Gastrocnemius medialis (tissue), 4 donors: ENCODE results near the gene CLSTN2. TPM values are rescaled to one million over a fixed set of nuclear protein-coding genes. Genes with fewer than 3 reads are reported as not detected.

ENCODE experiments used
- ATAC-seq, 2 donors: fragments of 150-250 bp; one replicate each; pipeline ENCODE4 v1.9.1; 2016
- DNase-seq, 2 donors: peaks; one replicate each; pipeline ENCODE4 v3.0.0-alpha.2; 2019
- H3K27ac ChIP-seq, 4 donors: fragments of 200-600 bp; sonication (generic); 1 replicate in 1 of 4; 2 replicates in 3 of 4; pipeline ENCODE4 v1.5.1; 2016 to 2018; ENCODE audit warnings: mild to moderate bottlenecking in 2 of 4, moderate library complexity in 1 of 4
- H3K27me3 ChIP-seq, 3 donors: fragments of 200-600 bp; sonication (generic) in 2 of 3; 1 replicate in 1 of 3; 2 replicates in 2 of 3; pipeline versions ENCODE4 v1.5.1 to v1.6.0; 2016 to 2019; ENCODE audit warnings: mild to moderate bottlenecking in 1 of 3, moderate library complexity in 1 of 3
- H3K36me3 ChIP-seq, 2 donors: fragments of 200-600 bp; sonication (generic) in 1 of 2; one replicate each; pipeline ENCODE4 v1.5.1; 2017 to 2018
- H3K4me1 ChIP-seq, 2 donors: fragments of 200-600 bp; sonication (generic) in 1 of 2; one replicate each; pipeline ENCODE4 v1.5.1; 2016 to 2017; ENCODE audit warnings: mild to moderate bottlenecking in 2 of 2
- H3K4me3 ChIP-seq, 4 donors: fragments of 200-600 bp; sonication (generic) in 3 of 4; 1 replicate in 1 of 4; 2 replicates in 3 of 4; pipeline ENCODE4 v1.5.1; 2016 to 2019; ENCODE audit warnings: mild to moderate bottlenecking in 2 of 4
- H3K9me3 ChIP-seq, 3 donors: fragments of 200-600 bp; sonication (generic) in 2 of 3; 1 replicate in 1 of 3; 2 replicates in 2 of 3; pipeline ENCODE4 v1.5.1; 2016 to 2019
- CTCF ChIP-seq, 5 experiments: fragments of 450-650 bp in 3 of 5; fragments of 200-600 bp in 2 of 5; sonication (generic) in 2 of 5; IDR thresholded peaks in 4 of 5; conservative IDR thresholded peaks in 1 of 5; 1 replicate in 4 of 5; 2 replicates in 1 of 5; pipeline ENCODE4 v1.5.1; 2016 to 2019; ENCODE audit warnings: antibody characterized with exemption in 5 of 5, mild to moderate bottlenecking in 3 of 5, moderate library complexity in 3 of 5
- POLR2A ChIP-seq, 2 donors: fragments of 450-650 bp; IDR thresholded peaks; one replicate each; pipeline ENCODE4 v1.6.1; 2017; ENCODE audit warnings: antibody characterized with exemption in 2 of 2, mild to moderate bottlenecking in 2 of 2, moderate library complexity in 2 of 2
- in situ Hi-C, 4 donors: fragments of 200-750 bp; cut with MboI; loops; one replicate each; pipeline versions ENCODE4 v1.15.0 to v1.8.0; 2017; ENCODE audit warnings: low sequenced_read_pairs in 4 of 4
- intact Hi-C: fragments of 100-400 bp; cut with DNase I; formaldehyde crosslinking; loops from one replicate; pipeline ENCODE4 v1.15.1; 2023; ENCODE audit warnings: low total_unique reads
- total RNA-seq, 4 donors: library from RNA; depleted of rRNA; stranded (reverse); fragments of >200 nt; gene quantifications; one replicate each; pipeline versions ENCODE4 v1.1.0 to v1.2.3, GENCODE V29; 2016

CLSTN2 gene
- total RNA-seq, 4 donors from 2014 or later = 1.1 to 4.9 (median 4.0) TPM

- ATAC-seq = no peak
- no peak for TF ChIP-seq POLR2A (IDR thresholded peaks at IDR 0.05)
- no peak for TF ChIP-seq CTCF (IDR thresholded peaks at IDR 0.05 in 4 of 5, conservative IDR thresholded peaks at IDR 0.05 in 1 of 5)
- DNase-seq = no peak
- Histone ChIP-seq H3K27me3 (no peaks in the 10 kb centered on the region), H3K36me3 (no peaks in the 10 kb centered on the region), H3K9me3 (no peaks in the 10 kb centered on the region), H3K4me3 (no peak overlapping the region), H3K27ac (no peak overlapping the region), H3K4me1 (no peaks in the 10 kb centered on the region)
- intact Hi-C loops = no loop called here
- in situ Hi-C loops = no loop called here
Measured at GRCh38 chr3:140160553-140160952, 225.6 kb downstream of the CLSTN2 start.

GRCh38 chr3:140162551-140162950, 227.6 kb downstream of the CLSTN2 start:
- H3K27me3 ChIP-seq = no peaks in the 10 kb centered on the region
- no peak overlapping the region for H3K27ac ChIP-seq
- intact Hi-C loops = no loop called here
- H3K4me1 ChIP-seq = no peaks in the 10 kb centered on the region
- DNase-seq = no peak
- in situ Hi-C loops = no loop called here
- H3K9me3 ChIP-seq = no peaks in the 10 kb centered on the region
- no peak overlapping the region for H3K4me3 ChIP-seq
- TF ChIP-seq POLR2A (IDR thresholded peaks at IDR 0.05) (no peak), CTCF (IDR thresholded peaks at IDR 0.05 in 4 of 5, conservative IDR thresholded peaks at IDR 0.05 in 1 of 5) (no peak)
- ATAC-seq = no peak
- no peaks in the 10 kb centered on the region for H3K36me3 ChIP-seq

- Histone ChIP-seq H3K4me1 (no peaks in the 10 kb centered on the region), H3K27me3 (no peaks in the 10 kb centered on the region), H3K9me3 (no peaks in the 10 kb centered on the region), H3K4me3 (no peak overlapping the region), H3K36me3 (no peaks in the 10 kb centered on the region), H3K27ac (no peak overlapping the region)
- no peak for DNase-seq
- intact Hi-C loops = no loop called here
- TF ChIP-seq CTCF (IDR thresholded peaks at IDR 0.05 in 4 of 5, conservative IDR thresholded peaks at IDR 0.05 in 1 of 5) (no peak), POLR2A (IDR thresholded peaks at IDR 0.05) (no peak)
- ATAC-seq = no peak
- in situ Hi-C loops = no loop called here
Measured at GRCh38 chr3:140163159-140163763, 228.3 kb downstream of the CLSTN2 start.

DNA sequence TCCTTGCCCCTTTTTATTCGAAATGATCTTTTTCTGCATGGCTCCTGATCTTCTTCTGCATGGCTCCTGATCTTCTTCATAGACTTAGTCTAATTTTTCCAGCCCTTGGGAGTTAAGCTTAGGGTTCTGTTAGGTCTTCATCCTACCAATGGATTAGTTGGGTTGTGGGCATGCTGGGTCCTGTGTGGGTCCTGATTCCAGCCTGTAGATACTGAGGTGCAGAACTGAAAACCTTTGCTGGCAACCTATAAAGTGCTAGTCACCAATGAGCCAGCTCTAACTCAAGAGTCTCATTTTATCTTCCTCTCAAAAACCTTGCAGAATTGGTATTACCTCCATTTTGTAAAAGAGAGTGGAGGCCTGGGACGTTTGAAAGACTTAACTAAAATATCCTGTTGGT, 229.2 kb downstream of the CLSTN2 start:
- no peak for ATAC-seq
- TF ChIP-seq CTCF (IDR thresholded peaks at IDR 0.05 in 4 of 5, conservative IDR thresholded peaks at IDR 0.05 in 1 of 5) = no peak
- no peak for TF ChIP-seq POLR2A (IDR thresholded peaks at IDR 0.05)
- no peaks in the 10 kb centered on the region for H3K36me3 ChIP-seq
- no peaks in the 10 kb centered on the region for H3K27me3 ChIP-seq
- H3K4me1 ChIP-seq = no peaks in the 10 kb centered on the region
- in situ Hi-C loops (no loop called here), intact Hi-C loops (no loop called here)
- H3K9me3 ChIP-seq = no peaks in the 10 kb centered on the region
- no peak for DNase-seq
- H3K4me3 ChIP-seq = no peak overlapping the region
- H3K27ac ChIP-seq = no peak overlapping the region
